Fibroblast of lung (primary cell): Measurements from ENCODE around the gene PXMP4. TPM values are rescaled to one million over a fixed set of nuclear protein-coding genes. Genes with fewer than 3 reads are reported as not detected.

ENCODE experiments used
- DNase-seq, 2 donors: peaks; one replicate each; pipeline versions ENCODE4 v3.0.0 to v3.0.0-alpha.2; 2010; ENCODE audit warnings: low read depth in 2 of 2
- H2AFZ ChIP-seq: 2 replicates; pipeline ENCODE4 v1.5.1; 2012; ENCODE audit warnings: low read length, control low read depth, inconsistent platforms
- H3K27ac ChIP-seq: 2 replicates; pipeline ENCODE4 v1.5.1; 2011; ENCODE audit warnings: low read length, control low read depth; ENCODE audit not compliant: insufficient read depth
- H3K27me3 ChIP-seq: 2 replicates; pipeline ENCODE4 v1.5.1; 2011; ENCODE audit warnings: mild to moderate bottlenecking, low read length; ENCODE audit not compliant: control insufficient read depth, insufficient read depth
- H3K36me3 ChIP-seq: 2 replicates; pipeline ENCODE4 v1.5.1; 2011; ENCODE audit warnings: low read length; ENCODE audit not compliant: control insufficient read depth, insufficient read depth
- H3K4me1 ChIP-seq: 2 replicates; pipeline ENCODE4 v1.5.1; 2011; ENCODE audit warnings: low read length; ENCODE audit not compliant: control insufficient read depth, insufficient read depth; ENCODE audit errors: extremely low read depth
- H3K4me2 ChIP-seq: 2 replicates; pipeline ENCODE4 v1.5.1; 2011; ENCODE audit warnings: low read length, control low read depth; ENCODE audit not compliant: insufficient read depth; ENCODE audit errors: extremely low read depth
- H3K4me3 ChIP-seq, 4 experiments: fragments of 200-600 bp in 1 of 4; sonication (generic) in 1 of 4; replicated peaks in 1 of 4; 2 replicates each; pipeline ENCODE4 v1.5.1; 2011 to 2016; ENCODE audit warnings: low read length in 4 of 4, low read depth in 3 of 4, mild to moderate bottlenecking in 3 of 4, control low read depth in 2 of 4, inconsistent platforms in 1 of 4, mixed read lengths in 1 of 4; ENCODE audit not compliant: insufficient read depth in 1 of 4; ENCODE audit errors: control extremely low read depth in 1 of 4
- H3K79me2 ChIP-seq: 2 replicates; pipeline ENCODE4 v1.5.1; 2012; ENCODE audit warnings: mild to moderate bottlenecking, low read length, inconsistent platforms; ENCODE audit not compliant: control insufficient read depth, insufficient read depth
- H3K9ac ChIP-seq: 2 replicates; pipeline ENCODE4 v1.5.1; 2011; ENCODE audit warnings: mild to moderate bottlenecking, low read length, control low read depth; ENCODE audit not compliant: insufficient read depth
- H3K9me3 ChIP-seq: 2 replicates; pipeline ENCODE4 v1.5.1; 2012; ENCODE audit warnings: low read depth, low read length; ENCODE audit not compliant: control insufficient read depth, insufficient read depth
- H4K20me1 ChIP-seq: 2 replicates; pipeline ENCODE4 v1.5.1; 2011; ENCODE audit warnings: low read length; ENCODE audit not compliant: control insufficient read depth, insufficient read depth; ENCODE audit errors: extremely low read depth
- CTCF ChIP-seq, 2 donors: IDR thresholded peaks in 1 of 2; conservative IDR thresholded peaks in 1 of 2; 1 replicate in 1 of 2; 2 replicates in 1 of 2; pipeline ENCODE4 v1.5.1; 2011 to 2012; ENCODE audit warnings: low read length in 2 of 2, control low read depth in 1 of 2, inconsistent platforms in 1 of 2, low read depth in 1 of 2, mild to moderate bottlenecking in 1 of 2
- EZH2 ChIP-seq: IDR thresholded peaks from 2 replicates; pipeline ENCODE4 v1.5.1; 2012; ENCODE audit warnings: low read length, control low read depth, mild to moderate bottlenecking; ENCODE audit errors: missing control alignments
- polyA plus RNA-seq, 2 donors: library from polyadenylated mRNA; depleted of rRNA in 1 of 2; stranded (reverse) in 1 of 2; unstranded in 1 of 2; fragments of >200 nt; gene quantifications; 2 replicates each; pipeline ENCODE4 v1.2.1, GENCODE V29; 2011 to 2012; ENCODE audit warnings: missing spikeins in 1 of 2
- total RNA-seq: library from RNA; depleted of rRNA; stranded (reverse); fragments of >200 nt; gene quantifications from 2 replicates; pipeline ENCODE4 v1.2.1, GENCODE V29; 2014

The PXMP4 gene
- total and polyA plus RNA-seq, 2 donors (not counting 1 experiment from before 2014, with no cell fraction given), result 4.1 to 6.3 TPM

GRCh38 chr20:33707668-33708067 is 12.4 kb downstream of the PXMP4 start:
- no peaks in the 10 kb centered on the region for H3K27me3 ChIP-seq
- H3K79me2 ChIP-seq, result no peaks in the 10 kb centered on the region
- no peak for DNase-seq
- H3K36me3 ChIP-seq, result no peaks in the 10 kb centered on the region
- H3K4me1 ChIP-seq, result peaks cover 3% of the 10 kb centered on the region
- no peak overlapping the region for H3K4me2 ChIP-seq
- H3K27ac ChIP-seq, result no peak overlapping the region
- no peaks in the 10 kb centered on the region for H3K9me3 ChIP-seq
- H3K4me3 ChIP-seq, result no peak overlapping the region
- no peaks in the 10 kb centered on the region for H4K20me1 ChIP-seq
- H2AFZ ChIP-seq, result no peak overlapping the region
- H3K9ac ChIP-seq, result no peak overlapping the region
- no peak for TF ChIP-seq CTCF (conservative IDR thresholded peaks at IDR 0.05 in 1 of 2, IDR thresholded peaks at IDR 0.05 in 1 of 2; ENCODE audit: low read depth in 1 of 2, low read length in 2 of 2)
- TF ChIP-seq EZH2, result no peak

DNA sequence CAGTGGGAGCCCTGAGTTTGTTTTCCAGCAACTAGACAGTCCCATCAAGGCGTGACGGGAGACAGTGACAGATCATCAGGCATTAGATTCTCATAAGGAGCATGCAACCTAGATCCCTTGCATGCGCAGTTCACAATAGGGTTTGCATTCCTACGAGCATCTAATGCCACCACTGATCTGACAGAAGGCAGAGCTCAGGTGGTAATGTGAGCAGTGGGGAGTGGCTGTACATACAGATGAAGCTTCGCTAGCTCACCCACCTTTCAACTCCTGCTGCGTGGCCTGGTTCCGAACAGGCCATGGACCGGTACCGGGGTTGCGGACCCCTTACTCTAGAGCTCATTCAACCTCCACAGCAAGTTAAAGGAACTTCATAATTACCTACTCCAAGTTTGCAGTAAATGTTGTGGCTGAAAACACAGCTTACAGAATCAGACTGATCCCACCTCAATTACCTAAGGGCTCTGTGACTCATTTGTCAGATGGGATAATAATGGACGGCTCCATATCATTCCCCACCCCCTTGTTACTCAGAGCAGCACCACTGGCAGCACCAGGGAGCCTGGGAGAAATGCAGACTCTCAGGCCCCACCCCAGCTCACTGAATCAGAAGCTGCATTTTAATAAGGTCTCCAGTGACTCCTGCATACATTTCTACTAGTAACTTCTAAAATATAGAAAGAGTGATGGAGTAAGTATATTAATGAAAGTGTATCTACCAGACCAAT is 15.7 kb downstream of the PXMP4 start:
- Histone ChIP-seq H4K20me1 (no peaks in the 10 kb centered on the region), H3K27ac (no peak overlapping the region), H3K36me3 (no peaks in the 10 kb centered on the region), H3K79me2 (no peaks in the 10 kb centered on the region), H3K27me3 (no peaks in the 10 kb centered on the region), H3K9ac (no peak overlapping the region), H3K4me1 (no peaks in the 10 kb centered on the region), H3K4me2 (no peak overlapping the region), H3K9me3 (no peaks in the 10 kb centered on the region), H3K4me3 (no peak overlapping the region), H2AFZ (no peak overlapping the region)
- TF ChIP-seq EZH2 (no peak), CTCF (conservative IDR thresholded peaks at IDR 0.05 in 1 of 2, IDR thresholded peaks at IDR 0.05 in 1 of 2; ENCODE audit: low read depth in 1 of 2, low read length in 2 of 2) (no peak)
- DNase-seq, result no peak

DNA sequence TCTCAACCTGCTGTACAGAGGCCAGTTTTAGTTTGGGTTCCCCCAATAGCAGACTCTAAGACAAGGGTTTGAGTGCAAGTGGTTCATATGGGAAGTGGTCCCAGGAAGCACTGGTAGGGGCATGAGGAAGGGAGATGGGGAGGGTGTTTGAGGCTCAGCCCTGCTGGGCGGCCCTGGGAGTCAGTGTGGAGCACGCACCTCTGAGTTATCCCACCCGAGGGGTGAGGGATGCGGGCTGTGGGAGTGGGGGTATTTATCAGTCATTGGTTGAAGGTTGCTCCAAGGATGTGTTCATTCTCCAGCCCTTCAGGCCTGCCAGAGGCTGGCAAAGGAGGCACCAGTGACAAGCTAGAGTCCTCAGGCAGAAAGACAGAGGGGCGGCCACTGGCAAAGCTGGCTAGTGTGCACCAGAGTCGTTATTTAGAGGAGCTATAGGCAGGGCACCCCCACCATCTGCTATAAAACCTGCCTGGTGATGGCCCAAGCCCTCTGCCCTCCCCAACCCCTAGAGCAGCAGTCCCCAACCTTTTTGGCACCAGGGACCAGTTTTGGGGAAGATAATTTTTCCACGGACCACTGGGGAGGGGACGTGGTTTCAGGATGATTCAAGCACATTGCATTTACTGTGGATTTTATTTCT is 16.5 kb downstream of the PXMP4 start:
- Histone ChIP-seq H3K9ac (no peak overlapping the region), H2AFZ (no peak overlapping the region), H3K9me3 (no peaks in the 10 kb centered on the region), H3K79me2 (no peaks in the 10 kb centered on the region), H4K20me1 (no peaks in the 10 kb centered on the region), H3K27me3 (no peaks in the 10 kb centered on the region), H3K36me3 (no peaks in the 10 kb centered on the region), H3K4me3 (no peak overlapping the region), H3K4me2 (no peak overlapping the region), H3K4me1 (no peaks in the 10 kb centered on the region), H3K27ac (no peak overlapping the region)
- TF ChIP-seq CTCF (conservative IDR thresholded peaks at IDR 0.05 in 1 of 2, IDR thresholded peaks at IDR 0.05 in 1 of 2; ENCODE audit: low read depth in 1 of 2, low read length in 2 of 2) (no peak), EZH2 (no peak)
- DNase-seq, result no peak
